MM.1S (cell line): ENCODE data around the gene TSPAN31.

Source experiments
- DNase-seq: peaks from one replicate; pipeline ENCODE4 v3.0.0-alpha.2; 2015
- H2AFZ ChIP-seq: fragments of 300-600 bp; sonication (generic); 2 replicates; pipeline ENCODE4 v1.6.0; 2016; ENCODE audit warnings: antibody characterized with exemption, low read length
- H3F3A ChIP-seq: fragments of 300-600 bp; sonication (generic); 2 replicates; pipeline ENCODE4 v1.6.1; 2016; ENCODE audit warnings: mild to moderate bottlenecking, antibody characterized with exemption, low read length, moderate library complexity, mixed read lengths; ENCODE audit not compliant: insufficient read depth
- H3K27ac ChIP-seq: fragments of 300-600 bp; sonication (generic); 2 replicates; pipeline ENCODE4 v1.5.1; 2016; ENCODE audit warnings: mild to moderate bottlenecking, low read length
- H3K27me3 ChIP-seq: fragments of 300-600 bp; sonication (generic); replicated peaks from 2 replicates; pipeline ENCODE4 v1.6.0; 2016; ENCODE audit warnings: low read length; ENCODE audit not compliant: insufficient read depth
- H3K36me3 ChIP-seq: fragments of 300-600 bp; sonication (generic); replicated peaks from 2 replicates; pipeline ENCODE4 v1.6.1; 2016; ENCODE audit warnings: mild to moderate bottlenecking, low read length, mixed read lengths; ENCODE audit not compliant: insufficient read depth
- H3K4me1 ChIP-seq: fragments of 300-600 bp; sonication (generic); 2 replicates; pipeline ENCODE4 v1.6.1; 2016; ENCODE audit warnings: low read length, mixed read lengths
- H3K4me2 ChIP-seq: fragments of 300-600 bp; sonication (generic); 2 replicates; pipeline ENCODE4 v1.6.0; 2016; ENCODE audit warnings: low read depth, low read length
- H3K4me3 ChIP-seq: fragments of 300-600 bp; sonication (generic); 2 replicates; pipeline ENCODE4 v1.5.1; 2016; ENCODE audit warnings: low read length, mixed read lengths
- H3K79me2 ChIP-seq: fragments of 300-600 bp; sonication (generic); 2 replicates; pipeline ENCODE4 v1.6.1; 2016; ENCODE audit warnings: mixed run types, low read length, mixed read lengths
- H3K9ac ChIP-seq: fragments of 300-600 bp; sonication (generic); 2 replicates; pipeline ENCODE4 v1.6.1; 2016; ENCODE audit warnings: low read length, mixed read lengths
- H3K9me2 ChIP-seq: fragments of 300-600 bp; sonication (generic); replicated peaks from 2 replicates; pipeline ENCODE4 v1.6.1; 2016; ENCODE audit warnings: mild to moderate bottlenecking, low read length, mixed read lengths; ENCODE audit not compliant: insufficient read depth
- H3K9me3 ChIP-seq: fragments of 300-600 bp; sonication (generic); replicated peaks from 2 replicates; pipeline ENCODE4 v1.6.1; 2016; ENCODE audit warnings: mild to moderate bottlenecking, low read length, mixed read lengths; ENCODE audit not compliant: insufficient read depth
- H4K20me1 ChIP-seq: fragments of 300-600 bp; sonication (generic); 2 replicates; pipeline ENCODE4 v1.6.1; 2016; ENCODE audit warnings: mild to moderate bottlenecking, low read length, moderate library complexity, mixed read lengths; ENCODE audit not compliant: insufficient read depth
- EZH2 ChIP-seq: fragments of 300-600 bp; sonication (generic); optimal IDR thresholded peaks from 2 replicates; pipeline ENCODE3; 2017; ENCODE audit warnings: low read depth, mild to moderate bottlenecking, antibody characterized with exemption, low read length, mixed read lengths
- EZH2phosphoT487 ChIP-seq: fragments of 300-600 bp; sonication (generic); IDR thresholded peaks from 2 replicates; pipeline ENCODE4 v1.6.1; 2018; ENCODE audit warnings: antibody characterized with exemption, low read length
- TF ChIP-seq, protein P1 (sequence below): fragments of 300-600 bp; sonication (generic); IDR thresholded peaks from 2 replicates; pipeline ENCODE4 v1.5.1; 2016; ENCODE audit warnings: antibody characterized with exemption, low read length, mixed read lengths

TSPAN31 gene

DNA sequence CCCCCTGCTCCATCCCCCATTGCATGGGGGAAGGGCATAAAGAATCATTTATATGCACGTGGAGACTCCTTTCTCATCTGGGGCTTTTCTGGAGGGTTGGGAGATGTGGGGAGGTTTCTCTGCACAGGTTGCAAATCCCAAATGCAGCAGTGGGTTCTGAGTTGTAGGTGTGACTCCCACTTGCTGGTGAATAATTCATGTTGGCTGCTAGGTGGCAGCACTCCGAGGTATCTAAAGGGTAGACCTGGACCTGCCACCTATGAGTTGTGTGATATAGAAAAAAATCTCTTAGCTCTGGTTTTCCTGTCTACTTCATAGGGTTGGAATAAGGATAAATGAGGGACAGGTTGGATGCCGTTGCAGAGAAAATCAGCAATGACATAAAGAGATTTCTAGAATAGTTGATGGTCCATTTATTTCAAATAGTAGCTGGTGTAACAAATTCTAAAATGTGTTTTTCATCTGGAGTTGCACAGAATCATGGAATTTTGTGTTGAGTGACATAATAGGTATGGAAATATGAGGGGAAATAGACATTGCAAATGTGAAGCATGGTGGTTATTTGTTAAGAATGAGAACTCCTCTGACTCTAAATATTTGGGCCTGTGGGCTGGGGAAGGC lies 14.6 kb downstream of the TSPAN31 start:
- Histone ChIP-seq H3F3A (peaks cover 11% of the 10 kb centered on the region), H3K27me3 (peaks cover 7% of the 10 kb centered on the region)
- DNase-seq, result peak; percentile 55

DNA sequence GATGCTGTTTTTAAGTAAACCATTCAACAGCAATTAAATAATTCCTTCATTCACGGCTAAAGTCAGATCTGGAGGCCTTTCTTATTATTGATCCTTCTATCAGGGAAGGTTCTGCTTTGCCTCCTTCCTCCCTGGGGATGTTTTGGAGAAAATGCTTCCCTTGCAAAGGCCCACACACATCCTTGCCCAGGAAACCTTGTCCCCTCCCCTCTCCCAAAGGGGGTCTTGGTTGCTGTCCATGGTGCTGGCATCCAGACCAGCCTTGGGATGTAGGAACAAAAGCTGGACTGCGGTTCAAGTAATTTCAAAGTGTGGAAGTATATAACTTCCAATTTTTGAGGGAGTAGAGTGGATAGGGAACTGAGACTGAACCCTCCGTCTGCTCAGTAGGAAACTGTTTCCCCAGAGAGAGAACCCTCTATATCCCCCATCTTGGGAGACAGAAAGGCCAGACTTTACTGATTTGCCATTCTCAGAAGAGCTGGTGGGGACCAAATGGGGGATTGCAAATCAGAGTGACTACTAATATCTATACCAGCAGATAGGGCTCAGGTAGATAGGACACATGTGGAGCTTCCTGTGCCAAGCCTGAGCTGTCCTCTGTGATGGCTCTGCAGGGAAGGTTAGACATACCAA lies 15.6 kb downstream of the TSPAN31 start:
- Histone ChIP-seq H3K4me2 (no peak overlapping the region), H3K36me3 (no peaks in the 10 kb centered on the region), H4K20me1 (no peaks in the 10 kb centered on the region), H2AFZ (no peak overlapping the region), H3K9me2 (no peaks in the 10 kb centered on the region), H3F3A (peaks cover 9% of the 10 kb centered on the region; the same call in 1 of the 2 replicates), H3K4me1 (peaks cover 9% of the 10 kb centered on the region; the same call in 1 of the 2 replicates), H3K79me2 (peaks cover 9% of the 10 kb centered on the region; the same call in 1 of the 2 replicates), H3K9ac (no peak overlapping the region), H3K9me3 (no peaks in the 10 kb centered on the region), H3K27me3 (peaks cover 17% of the 10 kb centered on the region), H3K27ac (no peak overlapping the region), H3K4me3 (no peak overlapping the region)
- TF ChIP-seq EZH2phosphoT487, result no peak
- DNase-seq, result no peak

More for the DNA sequence above, 14.6 kb downstream of the TSPAN31 start:
- H3K27ac ChIP-seq, result no peak overlapping the region
- H2AFZ ChIP-seq, result no peak overlapping the region
- no peaks in the 10 kb centered on the region for H3K9me3 ChIP-seq
- no peaks in the 10 kb centered on the region for H3K9me2 ChIP-seq
- no peaks in the 10 kb centered on the region for H4K20me1 ChIP-seq
- TF ChIP-seq, protein P1, sequence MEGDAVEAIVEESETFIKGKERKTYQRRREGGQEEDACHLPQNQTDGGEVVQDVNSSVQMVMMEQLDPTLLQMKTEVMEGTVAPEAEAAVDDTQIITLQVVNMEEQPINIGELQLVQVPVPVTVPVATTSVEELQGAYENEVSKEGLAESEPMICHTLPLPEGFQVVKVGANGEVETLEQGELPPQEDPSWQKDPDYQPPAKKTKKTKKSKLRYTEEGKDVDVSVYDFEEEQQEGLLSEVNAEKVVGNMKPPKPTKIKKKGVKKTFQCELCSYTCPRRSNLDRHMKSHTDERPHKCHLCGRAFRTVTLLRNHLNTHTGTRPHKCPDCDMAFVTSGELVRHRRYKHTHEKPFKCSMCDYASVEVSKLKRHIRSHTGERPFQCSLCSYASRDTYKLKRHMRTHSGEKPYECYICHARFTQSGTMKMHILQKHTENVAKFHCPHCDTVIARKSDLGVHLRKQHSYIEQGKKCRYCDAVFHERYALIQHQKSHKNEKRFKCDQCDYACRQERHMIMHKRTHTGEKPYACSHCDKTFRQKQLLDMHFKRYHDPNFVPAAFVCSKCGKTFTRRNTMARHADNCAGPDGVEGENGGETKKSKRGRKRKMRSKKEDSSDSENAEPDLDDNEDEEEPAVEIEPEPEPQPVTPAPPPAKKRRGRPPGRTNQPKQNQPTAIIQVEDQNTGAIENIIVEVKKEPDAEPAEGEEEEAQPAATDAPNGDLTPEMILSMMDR, result peak; percentile 60
- TF ChIP-seq EZH2, result no peak
- no peak overlapping the region for H3K4me2 ChIP-seq
- peaks cover 9% of the 10 kb centered on the region; the same call in 1 of the 2 replicates for H3K79me2 ChIP-seq
- H3K9ac ChIP-seq, result no peak overlapping the region
- no peak overlapping the region for H3K4me3 ChIP-seq
- no peaks in the 10 kb centered on the region for H3K36me3 ChIP-seq
- peaks cover 6% of the 10 kb centered on the region for H3K4me1 ChIP-seq

DNA sequence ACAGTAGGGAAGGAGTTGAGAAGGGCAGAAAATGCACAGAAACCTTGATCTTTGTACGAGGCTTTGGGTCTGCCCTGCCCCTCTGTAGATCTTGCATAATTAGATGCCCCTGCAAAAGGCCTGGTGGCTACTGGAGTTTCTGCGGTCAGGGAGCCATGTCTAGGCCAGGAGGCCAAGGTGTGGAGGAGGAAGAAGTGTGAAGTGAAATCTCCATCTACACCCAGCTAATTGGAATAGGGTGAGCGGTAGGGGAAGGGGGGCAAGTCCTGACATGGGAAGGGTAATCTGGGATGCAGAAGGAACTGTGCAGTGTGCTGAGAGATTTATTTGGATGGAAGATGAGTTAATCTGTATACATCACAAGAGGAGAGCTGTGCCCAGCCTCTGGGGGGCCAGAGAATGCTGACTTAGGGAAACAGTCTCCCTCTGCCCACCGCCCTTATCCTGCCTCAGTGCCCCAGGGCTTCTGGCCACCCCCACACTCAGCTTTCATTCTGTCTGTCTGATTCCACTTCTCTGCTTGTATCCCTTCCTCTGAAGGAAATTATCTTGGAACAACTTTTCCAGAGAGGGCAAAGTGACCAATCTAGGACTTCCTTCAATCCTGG lies 16.7 kb downstream of the TSPAN31 start:
- no peak overlapping the region for H3K4me3 ChIP-seq
- H3K27ac ChIP-seq, result no peak overlapping the region
- no peak overlapping the region for H2AFZ ChIP-seq
- H3K9me2 ChIP-seq, result no peaks in the 10 kb centered on the region
- TF ChIP-seq EZH2phosphoT487, result no peak
- peaks cover 1% of the 10 kb centered on the region; the same call in 1 of the 2 replicates for H3F3A ChIP-seq
- H3K9ac ChIP-seq, result no peak overlapping the region
- H3K79me2 ChIP-seq, result 0 out of 2 replicates have a peak, but pooled peaks cover 8% of the 10 kb centered on the region
- H3K4me2 ChIP-seq, result no peak overlapping the region
- DNase-seq, result no peak
- H3K27me3 ChIP-seq, result peaks cover 27% of the 10 kb centered on the region
- no peaks in the 10 kb centered on the region for H3K36me3 ChIP-seq
- H4K20me1 ChIP-seq, result no peaks in the 10 kb centered on the region
- H3K4me1 ChIP-seq, result peaks cover 8% of the 10 kb centered on the region; the same call in 1 of the 2 replicates
- H3K9me3 ChIP-seq, result no peaks in the 10 kb centered on the region

DNA sequence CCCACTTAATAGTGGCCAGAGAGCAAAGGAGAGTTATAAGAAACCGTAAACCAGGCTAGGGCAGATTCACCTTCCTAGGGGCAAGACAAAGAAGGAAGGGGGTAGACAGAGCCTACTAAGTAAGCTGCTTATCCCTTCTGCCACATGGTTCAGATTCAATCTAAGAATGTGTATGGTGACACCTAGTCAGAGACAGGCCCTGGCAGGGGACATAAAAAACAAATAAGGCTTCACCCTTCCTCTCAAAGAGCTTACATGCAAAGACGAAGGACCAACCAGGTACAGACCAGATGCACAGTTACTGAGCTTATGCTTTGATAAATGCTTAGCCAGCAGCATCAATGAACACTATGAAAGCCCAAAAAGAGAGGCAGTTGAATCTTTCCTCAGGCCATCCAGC lies 17.6 kb downstream of the TSPAN31 start:
- no peaks in the 10 kb centered on the region for H3K9me2 ChIP-seq
- peaks cover 34% of the 10 kb centered on the region for H3K27me3 ChIP-seq
- no peak overlapping the region for H3K27ac ChIP-seq
- no peak for DNase-seq
- TF ChIP-seq EZH2, result no peak
- TF ChIP-seq, protein P1, result no peak
- no peak for TF ChIP-seq EZH2phosphoT487
- H3K9ac ChIP-seq, result no peak overlapping the region
- no peaks in the 10 kb centered on the region for H3K9me3 ChIP-seq
- no peak overlapping the region for H2AFZ ChIP-seq
- no peak overlapping the region for H3K4me3 ChIP-seq
- H3K4me2 ChIP-seq, result no peak overlapping the region
- H3K36me3 ChIP-seq, result no peaks in the 10 kb centered on the region
- H3K79me2 ChIP-seq, result 0 out of 2 replicates have a peak, but pooled peaks cover 3% of the 10 kb centered on the region
- no peaks in the 10 kb centered on the region for H4K20me1 ChIP-seq
- no peaks in the 10 kb centered on the region for H3F3A ChIP-seq
- peaks cover 6% of the 10 kb centered on the region; the same call in 1 of the 2 replicates for H3K4me1 ChIP-seq
